Breast epithelium (tissue), 4 donors: ENCODE measurements around the gene ECEL1. TPM values are rescaled to one million over a fixed set of nuclear protein-coding genes. Genes with fewer than 3 reads are reported as not detected.

Experiments
- DNase-seq, 2 donors: peaks; one replicate each; pipeline ENCODE4 v3.0.0-alpha.2; 2019; ENCODE audit warnings: low spot score in 2 of 2
- H3K27ac ChIP-seq, 2 donors: fragments of 200-600 bp; sonication (generic) in 1 of 2; one replicate each; pipeline ENCODE4 v1.5.1; 2016 to 2019; ENCODE audit warnings: mild to moderate bottlenecking in 1 of 2
- H3K27me3 ChIP-seq, 2 donors: fragments of 200-600 bp; sonication (generic) in 1 of 2; one replicate each; pipeline versions ENCODE4 v1.5.1 to v1.6.0; 2017 to 2019; ENCODE audit warnings: control low read depth in 1 of 2, mild to moderate bottlenecking in 1 of 2
- H3K36me3 ChIP-seq: fragments of 200-600 bp; one replicate; pipeline ENCODE4 v1.5.1; 2019
- H3K4me1 ChIP-seq, 2 donors: fragments of 200-600 bp; sonication (generic); one replicate each; pipeline ENCODE4 v1.5.1; 2016 to 2019; ENCODE audit warnings: control low read depth in 1 of 2
- H3K4me3 ChIP-seq, 3 donors: fragments of 200-600 bp; sonication (generic); 1 replicate in 2 of 3; 2 replicates in 1 of 3; pipeline ENCODE4 v1.5.1; 2016 to 2019; ENCODE audit warnings: mild to moderate bottlenecking in 3 of 3, moderate library complexity in 2 of 3
- H3K9me3 ChIP-seq, 2 donors: fragments of 200-600 bp; sonication (generic) in 1 of 2; one replicate each; pipeline ENCODE4 v1.5.1; 2016 to 2019; ENCODE audit warnings: control low read depth in 1 of 2
- POLR2A ChIP-seq: fragments of 450-650 bp; IDR thresholded peaks from one replicate; pipeline ENCODE4 v1.6.1; 2016; ENCODE audit warnings: antibody characterized with exemption, mild to moderate bottlenecking, moderate library complexity
- POLR2AphosphoS5 ChIP-seq, 3 donors: sonication (generic); formaldehyde crosslinking; IDR thresholded peaks; one replicate each; pipeline ENCODE4 v1.6.1; 2017; ENCODE audit warnings: antibody characterized with exemption in 3 of 3
- intact Hi-C: fragments of 100-400 bp; cut with DNase I; formaldehyde crosslinking; loops from one replicate; pipeline ENCODE4 v1.15.1; 2023; ENCODE audit warnings: low total_unique reads
- total RNA-seq, 3 donors: library from RNA; depleted of rRNA; stranded (reverse); fragments of >200 nt; gene quantifications; one replicate each; pipeline ENCODE4 v1.1.0, GENCODE V29; 2016
- TF ChIP-seq, protein P1 (sequence below), 3 donors: fragments of 450-650 bp; IDR thresholded peaks; one replicate each; pipeline ENCODE4 v1.5.1; 2016 to 2017; ENCODE audit warnings: antibody characterized with exemption in 3 of 3, mild to moderate bottlenecking in 3 of 3, moderate library complexity in 3 of 3

Gene ECEL1
- total RNA-seq, 3 donors from 2014 or later = 0.15 to 2.3 (median 0.48) TPM

DNA sequence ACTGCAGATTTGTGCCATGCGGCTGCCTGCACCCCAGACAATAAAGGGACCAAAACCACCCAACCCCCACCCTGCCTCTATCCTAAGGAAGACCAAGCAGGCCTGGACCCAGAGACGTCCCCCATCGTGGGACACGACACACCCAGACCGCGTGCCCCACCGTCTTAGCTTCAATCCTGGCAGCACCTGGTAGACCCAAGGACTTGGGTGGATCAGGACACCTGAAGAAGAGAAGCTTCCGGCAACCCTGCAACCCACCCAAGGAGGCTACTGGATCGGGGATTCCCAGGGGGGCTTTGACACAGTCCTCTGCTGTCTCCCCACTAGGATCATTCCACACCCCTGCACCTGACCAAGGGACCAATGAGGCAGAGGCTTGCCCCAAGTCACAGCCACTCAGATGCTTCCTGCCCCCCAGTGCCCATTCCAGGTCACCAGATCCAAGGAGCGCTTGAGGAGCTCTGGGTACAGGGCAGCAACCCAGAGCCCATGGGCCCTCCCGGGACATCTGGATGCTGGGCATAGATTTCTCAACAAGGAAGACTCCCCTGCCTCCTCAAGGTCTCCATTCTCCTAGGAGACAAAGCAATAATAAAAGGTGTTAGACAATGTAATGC, 28.1 kb downstream of the ECEL1 start:
- Histone ChIP-seq H3K9me3 (no peaks in the 10 kb centered on the region), H3K36me3 (no peaks in the 10 kb centered on the region), H3K27me3 (peaks cover 0 to 26% of the 10 kb centered on the region in 2 donors), H3K4me3 (no peak overlapping the region), H3K4me1 (no peaks in the 10 kb centered on the region), H3K27ac (no peak overlapping the region)
- intact Hi-C loops = no loop called here
- DNase-seq = no peak
- TF ChIP-seq POLR2AphosphoS5 (IDR thresholded peaks at IDR 0.05) (no peak), POLR2A (no peak)
- TF ChIP-seq, protein P1, sequence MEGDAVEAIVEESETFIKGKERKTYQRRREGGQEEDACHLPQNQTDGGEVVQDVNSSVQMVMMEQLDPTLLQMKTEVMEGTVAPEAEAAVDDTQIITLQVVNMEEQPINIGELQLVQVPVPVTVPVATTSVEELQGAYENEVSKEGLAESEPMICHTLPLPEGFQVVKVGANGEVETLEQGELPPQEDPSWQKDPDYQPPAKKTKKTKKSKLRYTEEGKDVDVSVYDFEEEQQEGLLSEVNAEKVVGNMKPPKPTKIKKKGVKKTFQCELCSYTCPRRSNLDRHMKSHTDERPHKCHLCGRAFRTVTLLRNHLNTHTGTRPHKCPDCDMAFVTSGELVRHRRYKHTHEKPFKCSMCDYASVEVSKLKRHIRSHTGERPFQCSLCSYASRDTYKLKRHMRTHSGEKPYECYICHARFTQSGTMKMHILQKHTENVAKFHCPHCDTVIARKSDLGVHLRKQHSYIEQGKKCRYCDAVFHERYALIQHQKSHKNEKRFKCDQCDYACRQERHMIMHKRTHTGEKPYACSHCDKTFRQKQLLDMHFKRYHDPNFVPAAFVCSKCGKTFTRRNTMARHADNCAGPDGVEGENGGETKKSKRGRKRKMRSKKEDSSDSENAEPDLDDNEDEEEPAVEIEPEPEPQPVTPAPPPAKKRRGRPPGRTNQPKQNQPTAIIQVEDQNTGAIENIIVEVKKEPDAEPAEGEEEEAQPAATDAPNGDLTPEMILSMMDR (IDR thresholded peaks at IDR 0.05) = no peak

DNA sequence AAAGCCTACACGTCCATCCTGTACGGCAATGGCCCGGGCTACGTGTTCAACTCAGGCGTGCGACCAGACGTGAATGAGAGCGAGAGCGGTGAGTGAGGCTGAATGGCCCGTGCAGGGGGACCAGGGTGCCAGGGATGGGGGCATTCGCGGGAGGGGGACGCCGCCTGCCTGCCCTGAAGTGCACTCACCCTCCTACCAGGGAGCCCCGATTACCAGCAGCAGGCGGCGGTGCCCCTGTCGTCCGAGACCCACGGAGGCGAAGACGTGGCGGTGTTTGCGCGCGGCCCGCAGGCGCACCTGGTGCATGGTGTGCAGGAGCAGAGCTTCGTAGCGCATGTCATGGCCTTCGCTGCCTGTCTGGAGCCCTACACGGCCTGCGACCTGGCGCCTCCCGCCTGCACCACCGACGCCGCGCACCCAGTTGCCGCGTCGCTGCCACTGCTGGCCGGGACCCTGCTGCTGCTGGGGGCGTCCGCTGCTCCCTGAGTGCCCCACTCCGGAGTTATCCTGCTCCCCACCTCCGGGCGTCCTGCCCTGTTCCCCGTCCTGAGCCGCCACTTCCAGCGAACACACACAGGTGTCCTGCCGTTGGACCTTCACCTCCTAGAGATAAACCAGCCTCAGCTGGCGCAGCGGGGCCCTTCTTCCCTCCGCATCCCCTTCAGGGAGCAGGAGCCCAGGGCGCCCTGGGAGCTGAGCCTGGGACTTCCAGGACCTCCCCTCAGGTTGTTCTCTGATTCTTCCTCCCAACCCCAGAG, 28.8 kb downstream of the ECEL1 start:
- no peak for DNase-seq
- intact Hi-C loops = no loop called here
- H3K27me3 ChIP-seq = peaks cover 0 to 26% of the 10 kb centered on the region in 2 donors

DNA sequence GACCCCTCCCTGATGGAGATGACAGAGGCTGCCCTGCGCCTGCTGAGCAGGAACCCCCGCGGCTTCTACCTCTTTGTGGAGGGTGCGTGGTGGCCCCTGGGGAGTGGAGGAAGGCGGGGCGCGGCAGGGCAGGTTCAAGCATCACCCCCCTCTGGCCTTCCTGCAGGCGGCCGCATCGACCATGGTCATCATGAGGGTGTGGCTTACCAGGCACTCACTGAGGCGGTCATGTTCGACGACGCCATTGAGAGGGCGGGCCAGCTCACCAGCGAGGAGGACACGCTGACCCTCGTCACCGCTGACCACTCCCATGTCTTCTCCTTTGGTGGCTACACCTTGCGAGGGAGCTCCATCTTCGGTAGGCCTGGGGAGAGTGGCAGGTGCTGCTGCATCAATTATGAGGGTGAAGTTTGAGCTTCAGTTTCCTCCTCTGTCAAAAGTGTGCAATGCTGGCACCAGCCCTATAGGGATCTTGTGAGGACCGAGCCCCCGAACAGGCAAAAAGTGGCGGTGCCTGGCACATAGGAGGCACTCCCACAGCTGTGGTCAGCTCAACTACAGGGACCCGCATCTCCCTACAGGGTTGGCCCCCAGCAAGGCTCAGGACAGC, 29.5 kb downstream of the ECEL1 start:
- intact Hi-C loops = no loop called here
- TF ChIP-seq, protein P1 (IDR thresholded peaks at IDR 0.05) = no peak
- no peak for TF ChIP-seq POLR2A
- no peak for TF ChIP-seq POLR2AphosphoS5 (IDR thresholded peaks at IDR 0.05)
- H3K36me3 ChIP-seq = no peaks in the 10 kb centered on the region

More for the DNA sequence above, 28.8 kb downstream of the ECEL1 start:
- no peak for TF ChIP-seq POLR2A
- TF ChIP-seq, protein P1 (IDR thresholded peaks at IDR 0.05) = no peak
- TF ChIP-seq POLR2AphosphoS5 (IDR thresholded peaks at IDR 0.05) = no peak
- Histone ChIP-seq H3K4me1 (no peaks in the 10 kb centered on the region), H3K36me3 (no peaks in the 10 kb centered on the region), H3K9me3 (no peaks in the 10 kb centered on the region), H3K27ac (no peak overlapping the region), H3K4me3 (no peak overlapping the region)

DNA sequence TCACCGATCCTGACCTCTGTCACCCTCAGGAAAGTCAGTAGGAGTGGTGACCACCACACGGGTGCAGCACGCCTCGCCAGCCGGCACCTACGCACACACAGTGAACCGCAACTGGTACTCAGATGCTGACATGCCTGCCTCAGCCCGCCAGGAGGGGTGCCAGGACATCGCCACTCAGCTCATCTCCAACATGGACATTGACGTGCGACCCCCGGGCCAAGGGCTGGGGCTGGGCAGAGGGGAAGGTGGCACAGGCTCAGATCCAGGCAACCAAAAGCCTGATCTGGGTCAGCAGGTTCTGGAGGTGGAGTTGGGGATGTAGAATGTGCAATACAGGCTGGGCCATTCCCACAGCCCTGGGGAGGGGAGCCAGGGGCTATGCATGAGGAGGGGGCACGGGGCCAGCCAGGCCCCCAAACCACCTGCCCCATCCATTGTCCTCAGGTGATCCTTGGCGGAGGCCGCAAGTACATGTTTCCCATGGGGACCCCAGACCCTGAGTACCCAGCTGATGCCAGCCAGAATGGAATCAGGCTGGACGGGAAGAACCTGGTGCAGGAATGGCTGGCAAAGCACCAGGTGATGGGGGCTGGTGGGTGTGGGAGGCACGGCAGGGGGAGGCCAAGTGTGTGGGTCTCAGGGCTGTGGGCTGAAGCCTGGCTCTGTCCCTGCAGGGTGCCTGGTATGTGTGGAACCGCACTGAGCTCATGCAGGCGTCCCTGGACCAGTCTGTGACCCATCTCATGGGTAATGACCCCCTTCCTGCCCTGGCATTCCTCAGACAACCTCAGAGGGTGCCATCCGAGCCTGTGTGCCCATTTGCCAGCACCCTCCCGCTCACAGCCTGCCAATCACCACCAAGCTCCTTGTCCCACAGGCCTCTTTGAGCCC, 30.3 kb downstream of the ECEL1 start:
- no peaks in the 10 kb centered on the region for H3K36me3 ChIP-seq
- TF ChIP-seq, protein P1 (IDR thresholded peaks at IDR 0.05) = no peak
- TF ChIP-seq POLR2A = no peak
- TF ChIP-seq POLR2AphosphoS5 (IDR thresholded peaks at IDR 0.05) = no peak
- no peaks in the 10 kb centered on the region for H3K9me3 ChIP-seq
- no peak for DNase-seq
- no peak overlapping the region for H3K27ac ChIP-seq
- peaks cover 0 to 26% of the 10 kb centered on the region in 2 donors for H3K27me3 ChIP-seq
- H3K4me3 ChIP-seq = no peak overlapping the region
- no peaks in the 10 kb centered on the region for H3K4me1 ChIP-seq
- intact Hi-C loops = no loop called here

More for the DNA sequence above, 29.5 kb downstream of the ECEL1 start:
- no peaks in the 10 kb centered on the region for H3K4me1 ChIP-seq
- H3K27me3 ChIP-seq = peaks cover 0 to 26% of the 10 kb centered on the region in 2 donors
- no peak overlapping the region for H3K4me3 ChIP-seq
- H3K27ac ChIP-seq = no peak overlapping the region
- no peaks in the 10 kb centered on the region for H3K9me3 ChIP-seq
- peak in 1 of 2 donors; percentile 48 for DNase-seq
